HepG2 (cell line): ENCODE data around the gene CSF1R. TPM values are rescaled to one million over a fixed set of nuclear protein-coding genes. Genes with fewer than 3 reads are reported as not detected.

Experiments used
- BORCS8-MEF2B ChIP-seq: sonication (generic); formaldehyde crosslinking; IDR thresholded peaks from 2 replicates; pipeline ENCODE4 v1.8.0; 2022; ENCODE audit warnings: mild to moderate bottlenecking, missing genetic modification reagents
- EZH2 ChIP-seq: conservative IDR thresholded peaks from 2 replicates; pipeline ENCODE4 v1.6.1; 2012; ENCODE audit warnings: mild to moderate bottlenecking, low read depth, low read length, moderate library complexity
- HBP1 ChIP-seq: IDR thresholded peaks from 2 replicates; pipeline ENCODE4 v1.6.1; 2016; ENCODE audit warnings: low read depth, control low read depth
- NR2F6 ChIP-seq, 2 experiments: IDR thresholded peaks; 2 replicates each; pipeline ENCODE4 v1.6.1; 2016; ENCODE audit warnings: antibody characterized with exemption in 1 of 2, mild to moderate bottlenecking in 1 of 2
- PBX3 ChIP-seq: sonication (generic); formaldehyde crosslinking; IDR thresholded peaks from 2 replicates; pipeline ENCODE4 v1.8.1; 2023; ENCODE audit warnings: missing genetic modification reagents, inconsistent platforms, borderline replicate concordance
- ZC3H4 ChIP-seq: sonication (generic); formaldehyde crosslinking; IDR thresholded peaks from 2 replicates; pipeline ENCODE4 v1.4.0; 2020; ENCODE audit warnings: missing genetic modification reagents, borderline replicate concordance
- ZNF318 ChIP-seq: sonication (generic); formaldehyde crosslinking; IDR thresholded peaks from 2 replicates; pipeline ENCODE4 v1.4.0; 2020; ENCODE audit warnings: mild to moderate bottlenecking, missing genetic modification reagents
- ZNF430 ChIP-seq: sonication (generic); formaldehyde crosslinking; IDR thresholded peaks from 2 replicates; pipeline ENCODE4 v1.9.0; 2021; ENCODE audit warnings: mild to moderate bottlenecking, missing genetic modification reagents
- polyA plus RNA-seq, 8 experiments: library from polyadenylated mRNA; depleted of rRNA in 3 of 8; stranded (reverse) in 7 of 8; unstranded in 1 of 8; fragments of >200 nt; fragmentation: Illumina TruSeq in 4 of 8; extraction: Trizol in 4 of 8; gene quantifications; 2 replicates each; pipeline versions ENCODE4 v1.2.1 to v1.2.3, GENCODE V29; 2011 to 2016; ENCODE audit warnings: low read depth in 4 of 8, missing spikeins in 1 of 8, mixed read lengths in 1 of 8; ENCODE audit not compliant: insufficient read depth in 1 of 8
- total RNA-seq, 5 experiments: library from RNA; depleted of rRNA; stranded (reverse); fragments of >200 nt; fragmentation: Illumina TruSeq; extraction: Trizol; gene quantifications; 2 replicates each; pipeline ENCODE4 v1.2.3, GENCODE V29; 2016; ENCODE audit warnings: low read depth in 1 of 5
- TF ChIP-seq, protein P1 (sequence below): sonication (generic); formaldehyde crosslinking; IDR thresholded peaks from 2 replicates; pipeline ENCODE4 v1.4.0; 2020; ENCODE audit warnings: missing genetic modification reagents

Gene CSF1R
- total and polyA plus RNA-seq, 2 of the 13 experiments (the other 11 are each of a cell fraction or from before 2014, with no cell fraction given) = 0.01 TPM; not detected in 1

- TF ChIP-seq ZNF318 (CRISPR knock-in tag) = no peak
- TF ChIP-seq NR2F6 (IDR thresholded peaks at IDR 0.05) = peak; percentile 99
- peak; percentile 100 for TF ChIP-seq NR2F6 (CRISPR knock-in tag; IDR thresholded peaks at IDR 0.05)
- TF ChIP-seq EZH2 = no peak
- no peak for TF ChIP-seq ZC3H4 (CRISPR knock-in tag)
- peak; percentile 61; the same call in 1 of the 2 replicates for TF ChIP-seq BORCS8-MEF2B
- TF ChIP-seq HBP1 (CRISPR knock-in tag) = 0 out of 2 replicates have a peak, but pooled peaks have one; percentile 47
- no peak for TF ChIP-seq ZNF430 (CRISPR knock-in tag)
- TF ChIP-seq, protein P1, sequence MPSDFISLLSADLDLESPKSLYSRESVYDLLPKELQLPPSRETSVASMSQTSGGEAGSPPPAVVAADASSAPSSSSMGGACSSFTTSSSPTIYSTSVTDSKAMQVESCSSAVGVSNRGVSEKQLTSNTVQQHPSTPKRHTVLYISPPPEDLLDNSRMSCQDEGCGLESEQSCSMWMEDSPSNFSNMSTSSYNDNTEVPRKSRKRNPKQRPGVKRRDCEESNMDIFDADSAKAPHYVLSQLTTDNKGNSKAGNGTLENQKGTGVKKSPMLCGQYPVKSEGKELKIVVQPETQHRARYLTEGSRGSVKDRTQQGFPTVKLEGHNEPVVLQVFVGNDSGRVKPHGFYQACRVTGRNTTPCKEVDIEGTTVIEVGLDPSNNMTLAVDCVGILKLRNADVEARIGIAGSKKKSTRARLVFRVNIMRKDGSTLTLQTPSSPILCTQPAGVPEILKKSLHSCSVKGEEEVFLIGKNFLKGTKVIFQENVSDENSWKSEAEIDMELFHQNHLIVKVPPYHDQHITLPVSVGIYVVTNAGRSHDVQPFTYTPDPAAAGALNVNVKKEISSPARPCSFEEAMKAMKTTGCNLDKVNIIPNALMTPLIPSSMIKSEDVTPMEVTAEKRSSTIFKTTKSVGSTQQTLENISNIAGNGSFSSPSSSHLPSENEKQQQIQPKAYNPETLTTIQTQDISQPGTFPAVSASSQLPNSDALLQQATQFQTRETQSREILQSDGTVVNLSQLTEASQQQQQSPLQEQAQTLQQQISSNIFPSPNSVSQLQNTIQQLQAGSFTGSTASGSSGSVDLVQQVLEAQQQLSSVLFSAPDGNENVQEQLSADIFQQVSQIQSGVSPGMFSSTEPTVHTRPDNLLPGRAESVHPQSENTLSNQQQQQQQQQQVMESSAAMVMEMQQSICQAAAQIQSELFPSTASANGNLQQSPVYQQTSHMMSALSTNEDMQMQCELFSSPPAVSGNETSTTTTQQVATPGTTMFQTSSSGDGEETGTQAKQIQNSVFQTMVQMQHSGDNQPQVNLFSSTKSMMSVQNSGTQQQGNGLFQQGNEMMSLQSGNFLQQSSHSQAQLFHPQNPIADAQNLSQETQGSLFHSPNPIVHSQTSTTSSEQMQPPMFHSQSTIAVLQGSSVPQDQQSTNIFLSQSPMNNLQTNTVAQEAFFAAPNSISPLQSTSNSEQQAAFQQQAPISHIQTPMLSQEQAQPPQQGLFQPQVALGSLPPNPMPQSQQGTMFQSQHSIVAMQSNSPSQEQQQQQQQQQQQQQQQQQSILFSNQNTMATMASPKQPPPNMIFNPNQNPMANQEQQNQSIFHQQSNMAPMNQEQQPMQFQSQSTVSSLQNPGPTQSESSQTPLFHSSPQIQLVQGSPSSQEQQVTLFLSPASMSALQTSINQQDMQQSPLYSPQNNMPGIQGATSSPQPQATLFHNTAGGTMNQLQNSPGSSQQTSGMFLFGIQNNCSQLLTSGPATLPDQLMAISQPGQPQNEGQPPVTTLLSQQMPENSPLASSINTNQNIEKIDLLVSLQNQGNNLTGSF (CRISPR knock-in tag) = no peak
- no peak for TF ChIP-seq PBX3 (CRISPR knock-in tag)
Measured at GRCh38 chr5:150129813-150130492, 43.6 kb upstream of the CSF1R start (continued).
